Fibroblast of villous mesenchyme (primary cell): ENCODE results near the gene CHL1. TPM values are rescaled to one million over a fixed set of nuclear protein-coding genes. Genes with fewer than 3 reads are reported as not detected.

Source experiments
- DNase-seq: peaks from one replicate; pipeline ENCODE4 v3.0.0-alpha.2; 2010; ENCODE audit warnings: low read depth
- H3K4me3 ChIP-seq: 2 replicates; pipeline ENCODE4 v1.5.1; 2011; ENCODE audit warnings: low read depth, mild to moderate bottlenecking, low read length
- CTCF ChIP-seq: IDR thresholded peaks from 2 replicates; pipeline ENCODE4 v1.5.1; 2012; ENCODE audit warnings: low read depth, mild to moderate bottlenecking, low read length; ENCODE audit not compliant: insufficient read depth
- total RNA-seq: library from RNA; depleted of rRNA; stranded (reverse); fragments of >200 nt; gene quantifications from 2 replicates; pipeline ENCODE4 v1.2.3, GENCODE V29; 2012

CHL1 gene
- total RNA-seq, 1 donor: not detected

- no peak for TF ChIP-seq CTCF
- no peak overlapping the region for H3K4me3 ChIP-seq
- no peak for DNase-seq
Observed at GRCh38 chr3:257826-258225, 61.3 kb downstream of the CHL1 start.

DNA sequence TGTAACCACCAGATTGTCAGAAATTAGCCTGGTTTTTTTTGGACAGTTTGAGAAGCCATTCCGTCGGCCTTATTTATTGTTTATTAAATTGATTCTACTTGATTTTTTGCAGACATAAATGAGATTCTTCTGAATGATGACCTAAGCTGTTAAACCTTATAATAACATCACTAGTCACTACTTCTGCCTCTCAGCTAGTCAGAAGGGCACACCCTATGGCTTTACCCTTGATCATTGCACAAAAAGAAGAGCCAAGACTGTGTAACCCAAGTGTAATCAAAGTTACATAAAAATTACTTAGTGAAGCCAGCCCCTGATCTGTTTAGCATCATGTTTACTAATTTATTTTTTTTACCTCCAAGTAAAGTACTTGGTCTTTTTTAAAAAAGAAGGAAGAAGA, 64.3 kb downstream of the CHL1 start:
- DNase-seq: no peak
- no peak for TF ChIP-seq CTCF

GRCh38 chr3:263393-263792, 66.8 kb downstream of the CHL1 start:
- no peak for TF ChIP-seq CTCF
- DNase-seq: no peak
- no peak overlapping the region for H3K4me3 ChIP-seq

More for the DNA sequence above, 64.3 kb downstream of the CHL1 start:
- no peak overlapping the region for H3K4me3 ChIP-seq

GRCh38 chr3:264394-265156, 68.0 kb downstream of the CHL1 start:
- peak; percentile 0 for DNase-seq
- no peak for TF ChIP-seq CTCF
- H3K4me3 ChIP-seq: no peak overlapping the region

DNA sequence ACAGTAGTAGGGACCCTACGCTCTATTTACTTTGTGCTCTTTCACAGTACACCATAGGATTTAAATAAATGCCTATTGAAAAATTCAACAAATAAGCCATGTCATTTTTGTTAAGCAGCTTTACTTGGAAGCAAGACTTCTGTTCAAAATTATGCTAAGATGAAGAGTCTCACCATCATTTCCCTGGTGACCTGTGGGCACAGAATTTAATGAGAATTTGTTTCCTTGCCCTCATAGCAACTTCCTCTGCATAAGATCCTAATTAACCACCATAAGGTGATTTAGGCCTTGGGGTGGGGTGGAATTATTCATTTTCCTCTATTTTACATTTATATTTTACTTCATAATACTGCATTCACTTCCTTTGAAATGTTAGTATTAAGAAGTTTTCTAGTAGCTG, 70.5 kb downstream of the CHL1 start:
- H3K4me3 ChIP-seq: no peak overlapping the region
- no peak for TF ChIP-seq CTCF
- no peak for DNase-seq

DNA sequence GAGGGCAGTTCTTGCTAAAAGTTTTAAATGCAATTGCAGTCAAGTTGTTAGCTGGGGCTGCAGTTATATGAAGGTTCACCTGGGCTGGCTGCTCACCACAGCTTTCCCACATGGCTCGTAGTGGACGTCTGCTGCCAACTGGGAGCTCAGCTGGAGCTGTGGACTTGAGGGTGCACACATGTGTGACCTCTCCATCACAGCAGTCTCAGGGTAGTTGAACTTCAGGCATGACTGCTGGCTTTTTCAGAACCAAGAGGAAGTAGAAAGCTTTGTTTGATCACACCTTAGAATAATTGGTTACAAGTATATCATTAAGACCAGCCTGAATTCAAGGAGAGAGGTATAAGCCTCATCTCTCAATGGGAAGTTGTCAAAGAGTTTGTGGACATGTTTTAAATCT, 74.1 kb downstream of the CHL1 start:
- DNase-seq: no peak
- no peak overlapping the region for H3K4me3 ChIP-seq
- TF ChIP-seq CTCF: no peak

DNA sequence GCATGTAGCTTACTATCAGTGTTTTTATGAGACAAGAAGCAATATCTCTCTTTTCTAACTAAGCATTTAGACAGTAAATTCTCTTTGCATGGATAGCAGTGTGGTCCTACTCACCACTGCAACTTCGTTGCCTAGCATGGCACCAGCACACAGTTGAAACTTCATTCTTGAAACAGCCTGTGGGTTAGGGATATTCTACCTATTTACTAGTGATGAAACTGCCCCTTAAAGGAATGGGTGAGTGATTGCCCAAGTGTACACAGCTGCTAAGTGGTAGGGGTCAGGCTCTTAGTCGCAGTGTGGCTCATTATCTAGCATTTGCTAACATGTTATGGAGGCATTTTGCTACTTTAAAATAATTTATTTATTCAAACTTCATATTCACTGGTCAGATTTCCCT, 78.4 kb downstream of the CHL1 start:
- no peak for DNase-seq
- TF ChIP-seq CTCF: no peak
- H3K4me3 ChIP-seq: no peak overlapping the region
